HG03342 (cell line): ENCODE measurements around the gene FAM193B.
"Not testable (repeated sequence)": the region's sequence is repeated elsewhere in the genome, so short reads cannot be mapped to it uniquely, and the experiment has no call there.

ENCODE experiments used
- ATAC-seq: cut with Tn5 transposase; IDR thresholded peaks from one replicate; pipeline ENCODE4 v1.9.1; 2021; ENCODE audit warnings: mild to moderate bottlenecking, moderate library complexity; ENCODE audit not compliant: unreplicated experiment

Gene FAM193B

DNA sequence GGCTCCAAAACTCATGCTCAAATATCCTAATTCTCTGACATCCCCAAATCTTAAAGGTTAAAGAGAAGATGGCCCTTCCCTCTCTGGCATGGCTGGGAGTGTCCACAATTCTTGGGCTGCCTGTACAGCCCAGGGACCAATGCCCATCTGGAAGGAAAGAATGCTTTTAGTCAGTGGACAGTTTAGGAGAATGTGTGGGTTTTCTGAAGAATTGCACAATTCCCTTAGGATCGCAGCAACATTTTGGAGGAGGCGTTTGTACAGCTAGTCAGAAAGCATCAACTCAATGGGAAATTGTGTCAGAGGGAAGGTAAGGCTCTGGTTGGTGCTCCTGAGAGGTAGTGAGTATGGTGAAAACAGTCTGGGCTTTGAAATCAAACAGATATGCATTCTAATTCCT is 15.0 kb downstream of the FAM193B start:
- ATAC-seq: no peak

DNA sequence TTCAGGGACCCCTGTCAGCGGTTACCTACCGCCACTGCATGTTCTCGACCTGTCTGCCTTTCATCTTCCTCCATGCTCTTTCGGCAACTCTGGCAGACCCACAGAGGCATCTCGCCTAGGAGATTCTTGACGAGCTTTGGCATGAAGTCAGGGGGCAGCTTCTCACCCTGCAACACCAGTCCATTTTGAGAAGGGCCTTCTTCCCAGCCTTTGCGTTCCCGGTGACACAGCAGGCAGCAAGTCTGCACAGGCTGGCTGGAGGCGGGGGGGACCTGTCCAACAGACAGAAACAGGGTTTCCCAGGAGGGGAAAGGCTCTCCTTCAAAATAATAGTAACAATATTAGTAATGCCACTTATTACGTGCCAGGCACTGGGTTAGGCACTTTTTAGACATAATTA is 15.5 kb downstream of the FAM193B start:
- ATAC-seq: no peak

DNA sequence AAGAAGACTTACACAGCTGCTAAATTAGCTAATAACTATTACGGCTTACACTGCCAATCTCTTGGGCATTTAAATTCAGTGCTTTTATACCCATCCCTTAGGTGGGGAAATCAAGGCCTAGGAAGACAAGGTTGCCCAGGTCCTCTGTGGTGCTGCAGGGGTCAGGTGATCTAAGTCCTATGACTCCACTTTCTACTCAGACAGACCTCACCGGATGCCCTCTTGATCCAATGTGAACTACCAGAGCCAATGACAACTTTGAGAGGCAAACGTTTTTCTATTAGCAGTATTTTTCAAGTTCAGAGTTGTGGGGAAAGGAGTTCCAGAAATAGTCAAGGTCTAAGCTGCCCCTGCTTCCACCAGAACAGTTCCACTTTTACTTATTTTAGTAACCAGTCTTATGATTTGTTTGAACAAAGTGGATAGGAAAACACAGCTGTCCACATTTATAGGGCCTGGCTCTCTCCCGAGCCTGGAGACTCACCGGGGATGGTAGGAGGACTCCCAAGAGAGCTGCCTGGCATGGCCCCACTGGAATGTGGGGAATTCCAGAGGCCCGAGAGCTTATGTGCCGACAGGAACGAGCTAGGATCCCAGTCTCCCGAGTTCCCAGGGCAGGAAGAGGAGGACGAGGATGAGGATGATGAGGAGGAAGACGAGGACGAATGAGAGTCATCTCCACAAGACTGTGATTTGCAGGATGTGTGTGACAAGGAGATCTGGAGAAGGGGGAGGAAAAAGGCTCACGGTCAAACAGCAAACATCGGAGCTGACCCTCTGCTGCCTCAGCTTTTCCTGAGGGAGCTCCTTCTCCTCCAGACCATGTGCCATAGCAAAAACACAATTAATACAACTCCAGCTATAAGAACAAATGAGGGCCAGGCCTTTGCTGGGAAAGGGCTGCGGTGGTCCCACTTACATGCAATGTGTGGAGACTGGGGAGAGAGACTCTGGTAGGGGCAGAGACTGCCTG is 16.7 kb downstream of the FAM193B start:
- ATAC-seq: no peak

DNA sequence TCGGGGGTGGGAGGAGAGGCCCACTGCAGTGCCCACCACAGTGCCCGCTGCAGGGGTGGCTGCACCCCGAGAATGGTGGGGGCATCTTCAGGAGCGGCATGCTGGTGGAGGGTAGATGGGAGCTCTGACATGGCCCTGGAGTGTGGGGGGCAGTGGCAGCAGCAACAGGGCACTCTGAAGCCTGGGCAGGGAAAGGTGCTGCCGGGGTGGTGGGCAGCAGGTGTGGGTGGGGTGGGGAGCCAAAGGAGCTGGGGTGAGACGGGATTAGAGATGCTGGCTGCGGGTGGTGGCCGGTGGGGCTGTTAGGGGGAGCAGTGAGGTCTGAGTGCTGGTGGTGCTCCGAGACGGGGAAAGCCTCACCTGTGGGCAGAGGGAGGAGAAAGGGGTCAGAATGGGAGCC is 18.0 kb downstream of the FAM193B start:
- ATAC-seq: no peak

DNA sequence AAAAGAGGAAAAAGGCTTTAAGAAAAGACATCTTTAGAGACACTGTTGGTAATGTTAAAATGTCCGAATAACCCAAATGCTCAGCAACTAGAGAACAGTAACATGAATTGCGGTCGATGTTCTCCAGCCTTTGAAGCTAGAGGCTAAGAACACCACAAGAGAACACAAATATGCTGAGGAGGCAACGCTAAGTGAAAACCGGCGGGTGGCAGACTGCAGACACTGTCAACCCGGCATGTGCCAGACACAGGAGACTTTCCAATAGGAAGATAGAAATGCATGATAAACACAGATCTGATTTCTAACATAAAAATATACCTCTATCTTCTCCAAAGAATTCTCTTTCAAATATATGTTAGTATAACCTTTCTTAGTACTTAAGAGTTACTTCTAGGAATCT is 19.2 kb downstream of the FAM193B start:
- ATAC-seq: no peak

DNA sequence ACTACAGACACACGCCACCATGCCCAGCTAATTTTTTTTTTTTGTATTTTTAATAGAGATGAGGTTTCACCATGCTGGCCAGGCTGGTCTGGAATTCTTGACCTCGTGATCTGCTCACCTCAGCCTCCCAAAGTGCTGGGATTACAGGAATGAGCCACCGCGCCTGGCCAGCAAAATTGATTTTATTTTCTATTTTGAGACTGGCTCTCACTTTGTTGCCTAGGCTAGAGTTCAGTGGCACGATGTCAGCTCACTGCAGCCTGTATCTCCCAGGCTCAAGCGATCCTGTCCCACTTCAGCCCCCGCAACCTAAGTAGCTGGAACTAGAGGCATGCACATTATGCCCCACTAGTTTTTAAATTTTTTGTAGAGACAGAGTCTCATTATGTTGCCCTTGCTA is 19.9 kb downstream of the FAM193B start:
- not testable (repeated sequence) for ATAC-seq

DNA sequence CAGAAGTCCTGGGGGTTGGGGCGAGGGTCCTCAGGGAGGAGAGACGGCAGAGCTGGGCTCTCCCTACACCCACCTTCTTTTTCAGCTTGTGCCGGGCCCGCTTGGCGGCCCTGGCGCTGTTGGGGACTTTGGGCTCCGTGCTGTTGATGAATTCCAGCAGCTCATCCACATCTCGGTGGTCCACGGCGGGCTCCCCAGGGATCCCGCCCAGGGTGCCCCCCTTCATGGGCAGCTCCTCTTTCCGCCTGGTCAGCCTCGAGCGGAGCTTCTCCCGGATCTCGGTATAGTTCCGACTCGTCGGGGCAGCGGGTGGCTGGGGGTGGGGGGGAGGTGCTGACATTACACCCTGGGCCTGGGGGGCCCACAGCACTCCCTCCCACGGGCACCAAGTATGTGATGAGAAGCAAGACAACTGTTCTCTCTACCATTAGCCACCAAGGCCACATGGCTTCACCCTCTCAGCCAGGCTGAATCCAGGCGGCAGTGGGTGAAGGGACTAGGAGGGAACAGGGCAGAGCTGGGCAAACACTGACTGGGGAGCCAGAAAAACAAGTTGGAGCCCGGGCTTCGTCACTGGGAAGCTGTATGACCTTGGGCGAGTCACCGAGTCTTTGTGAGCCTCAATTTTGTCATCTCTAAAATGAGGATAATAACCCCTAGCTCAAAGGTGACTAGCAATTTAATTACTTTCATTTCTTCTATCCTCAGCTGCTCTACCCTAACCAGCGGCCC is 23.0 kb downstream of the FAM193B start:
- no peak for ATAC-seq

DNA sequence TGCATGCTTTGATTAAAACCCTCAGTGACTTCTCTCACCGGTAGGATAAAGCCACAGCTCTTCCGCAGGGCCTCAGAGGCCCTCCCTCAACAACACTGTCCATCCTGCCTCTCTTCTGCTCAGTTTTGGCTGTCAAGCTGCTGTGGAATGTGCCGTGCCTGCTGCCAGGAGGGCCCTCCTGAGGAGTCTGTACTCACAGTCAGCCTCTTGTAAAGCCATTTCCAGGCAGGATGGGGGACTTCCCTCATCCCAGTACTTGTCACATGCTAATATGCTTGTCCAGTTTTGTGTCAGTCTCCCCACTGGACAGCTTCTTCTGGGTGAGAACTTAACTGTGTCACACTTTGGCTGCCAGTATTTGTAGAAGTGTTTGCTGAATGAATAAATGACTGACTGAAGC is 23.7 kb downstream of the FAM193B start:
- ATAC-seq: no peak

DNA sequence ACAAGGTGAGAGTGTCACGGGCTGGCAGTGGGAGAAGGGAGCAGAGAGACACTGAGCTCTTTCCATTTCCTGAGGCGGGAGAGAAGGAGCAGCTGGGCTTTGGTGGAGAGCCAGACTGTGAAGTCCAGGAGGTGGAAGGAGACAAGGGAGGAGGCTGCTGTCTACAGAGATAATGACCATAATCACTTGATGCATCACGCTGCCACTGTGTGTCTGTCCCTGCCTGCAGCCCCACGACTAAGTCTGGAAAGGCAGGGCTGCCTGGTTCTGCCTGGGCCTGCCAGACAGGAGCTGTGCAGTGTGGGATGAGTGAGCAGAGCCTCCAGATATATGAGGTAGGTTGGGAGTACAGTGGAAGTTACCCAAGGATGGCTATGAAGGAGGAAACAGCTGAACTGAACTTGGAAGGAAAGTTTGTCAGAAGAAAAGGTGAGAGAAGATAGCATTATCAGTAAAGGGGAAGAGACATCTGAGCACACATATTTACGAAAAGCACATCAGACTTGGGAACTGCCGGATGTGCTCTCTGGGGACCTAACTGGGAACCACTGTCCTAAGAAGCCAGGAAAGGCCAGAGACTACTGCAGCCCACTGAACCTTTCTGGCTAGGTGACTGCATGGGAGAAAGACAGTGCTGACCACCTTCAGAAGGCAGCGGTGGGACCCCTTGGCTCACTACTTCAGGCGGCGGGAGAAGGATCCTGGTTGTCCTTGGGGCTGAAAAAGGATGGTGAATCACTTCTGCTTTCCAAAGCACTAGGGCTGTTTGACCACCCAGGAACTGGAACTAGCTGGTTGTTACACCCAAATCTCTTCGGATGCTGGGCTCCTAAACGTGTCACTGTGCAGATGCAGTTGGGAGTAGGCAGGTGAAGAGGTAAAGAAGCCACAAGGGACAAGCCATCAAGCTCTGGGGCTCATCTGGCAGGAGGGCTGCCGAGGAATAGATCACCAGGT is 24.8 kb downstream of the FAM193B start:
- ATAC-seq: no peak

DNA sequence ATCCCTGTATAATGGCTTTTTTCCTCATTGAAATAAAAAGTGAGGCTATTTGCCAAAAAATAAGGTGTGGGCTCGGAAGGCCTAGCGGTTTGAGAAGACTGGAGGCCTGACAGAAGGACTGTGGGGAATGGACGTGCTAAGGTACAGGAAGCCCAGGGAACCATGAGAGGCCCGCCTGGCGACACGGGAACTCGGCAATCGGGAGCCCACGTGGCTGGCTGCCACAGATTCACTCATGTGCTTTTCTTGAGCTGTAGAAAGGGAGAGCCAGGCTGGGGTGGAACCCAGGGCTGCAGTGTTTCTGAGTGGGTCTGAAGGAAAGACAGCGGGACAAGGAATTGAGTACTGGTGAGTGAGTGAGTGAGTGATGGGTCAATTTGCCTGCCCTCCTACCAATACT is 25.7 kb downstream of the FAM193B start:
- ATAC-seq: no peak

DNA sequence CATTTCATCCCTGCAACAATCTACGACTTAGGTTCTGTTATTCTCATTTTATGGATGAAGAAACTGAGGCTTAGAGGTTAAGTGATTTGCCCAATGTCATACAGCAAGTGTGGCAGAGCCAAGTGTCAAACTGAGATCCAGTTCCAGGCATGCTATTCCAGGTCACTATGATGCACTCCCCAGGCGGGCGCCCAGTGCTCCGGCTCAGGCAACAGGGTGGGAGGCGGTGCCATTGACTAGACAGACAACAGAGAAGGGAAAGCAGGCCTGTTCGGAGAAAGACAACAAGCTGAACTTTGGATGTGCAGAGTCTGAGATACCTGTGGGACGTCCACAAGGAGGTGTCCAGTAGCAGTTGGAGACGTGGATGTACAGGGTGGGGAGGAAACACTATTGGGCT is 26.8 kb downstream of the FAM193B start:
- ATAC-seq: no peak

DNA sequence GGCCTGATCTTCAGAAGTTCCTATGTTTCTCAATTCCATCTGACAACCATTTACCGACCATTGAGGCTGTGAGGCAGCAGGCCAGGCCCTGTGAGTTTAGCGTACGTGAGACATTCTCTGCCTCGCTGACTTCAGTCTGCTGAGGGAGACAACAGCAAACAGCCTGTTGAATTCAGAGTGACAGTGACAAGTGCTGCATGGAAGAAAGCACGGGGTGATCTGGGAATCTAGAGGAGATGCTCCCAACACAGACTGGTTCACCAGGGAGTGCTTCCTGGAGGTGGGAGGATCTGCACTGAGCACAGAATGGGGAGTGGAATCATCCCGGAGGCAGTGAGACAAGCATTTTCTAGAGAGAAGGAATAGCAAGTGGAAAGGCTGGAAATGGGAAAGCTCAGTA is 27.6 kb downstream of the FAM193B start:
- ATAC-seq: no peak

DNA sequence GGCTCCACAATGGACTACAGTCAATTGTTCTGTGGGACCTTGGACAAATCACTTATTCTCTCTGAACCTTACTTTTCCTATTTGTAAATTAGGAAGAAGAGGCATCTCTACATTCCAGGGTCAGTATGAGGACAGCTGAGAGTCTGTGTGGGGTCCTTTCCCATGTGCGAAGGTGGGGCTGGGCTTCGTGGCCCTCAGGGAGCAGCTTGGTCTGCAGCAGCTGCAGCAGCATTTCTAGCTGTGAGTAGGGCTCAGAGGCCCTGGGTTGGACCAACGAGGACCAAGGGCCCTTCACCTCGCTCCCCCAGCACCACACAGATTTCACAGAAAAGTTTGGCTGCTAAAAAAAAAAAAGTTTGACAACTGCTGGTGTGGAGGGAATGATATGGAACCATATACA is 28.2 kb downstream of the FAM193B start:
- no peak for ATAC-seq

DNA sequence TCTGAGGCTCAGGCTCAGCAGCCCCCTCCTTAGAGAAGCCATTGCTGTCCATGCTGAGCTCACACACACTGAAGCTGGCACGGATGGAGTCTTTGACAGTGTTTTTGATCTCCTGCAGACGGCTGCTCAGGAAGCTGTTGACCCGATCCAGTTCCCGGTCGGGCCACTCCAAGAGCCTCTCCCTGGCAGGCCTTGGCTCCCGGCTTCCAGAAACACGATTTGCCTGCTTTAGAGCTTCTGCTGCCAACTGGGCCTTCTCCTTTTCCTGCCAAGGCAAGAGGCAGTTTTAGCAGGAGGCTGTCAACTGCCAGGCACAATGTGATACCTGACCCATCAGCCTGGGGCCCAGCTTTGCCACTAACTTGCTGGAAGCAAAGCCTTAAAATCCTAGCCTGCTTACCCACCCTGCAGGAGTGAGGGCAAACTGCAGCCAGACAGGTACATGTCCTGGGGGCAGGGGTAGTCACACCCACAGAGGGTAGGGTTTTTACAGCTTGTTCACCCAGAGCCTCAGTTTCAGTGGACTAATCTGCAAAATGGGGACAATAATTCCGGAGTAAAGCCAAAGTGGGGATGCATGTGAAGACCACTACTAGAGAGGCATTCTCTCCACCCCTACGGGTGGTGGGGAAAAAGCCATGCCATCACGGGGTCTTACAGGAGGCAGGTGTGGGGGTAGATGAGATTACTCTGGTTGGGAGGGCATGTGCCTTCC is 29.3 kb downstream of the FAM193B start:
- ATAC-seq: no peak

DNA sequence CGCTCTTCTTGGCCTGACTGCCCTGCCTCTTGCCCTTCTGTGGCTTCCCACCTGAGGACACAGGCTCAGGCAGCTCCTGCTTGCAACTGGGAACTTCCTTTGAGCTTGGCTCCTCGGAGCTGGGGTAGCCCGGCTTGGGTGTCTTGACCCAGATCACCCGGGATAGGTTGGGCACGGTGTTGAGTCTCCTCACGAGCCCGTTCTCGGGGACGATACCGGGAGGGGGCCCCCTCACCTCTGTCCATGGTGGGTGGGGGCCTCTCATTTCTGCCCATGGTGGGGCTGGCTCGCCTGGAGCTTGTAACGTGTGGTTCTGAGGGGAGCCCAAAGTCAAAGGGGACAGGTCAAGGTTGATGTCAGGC is 29.8 kb downstream of the FAM193B start:
- ATAC-seq: no peak

DNA sequence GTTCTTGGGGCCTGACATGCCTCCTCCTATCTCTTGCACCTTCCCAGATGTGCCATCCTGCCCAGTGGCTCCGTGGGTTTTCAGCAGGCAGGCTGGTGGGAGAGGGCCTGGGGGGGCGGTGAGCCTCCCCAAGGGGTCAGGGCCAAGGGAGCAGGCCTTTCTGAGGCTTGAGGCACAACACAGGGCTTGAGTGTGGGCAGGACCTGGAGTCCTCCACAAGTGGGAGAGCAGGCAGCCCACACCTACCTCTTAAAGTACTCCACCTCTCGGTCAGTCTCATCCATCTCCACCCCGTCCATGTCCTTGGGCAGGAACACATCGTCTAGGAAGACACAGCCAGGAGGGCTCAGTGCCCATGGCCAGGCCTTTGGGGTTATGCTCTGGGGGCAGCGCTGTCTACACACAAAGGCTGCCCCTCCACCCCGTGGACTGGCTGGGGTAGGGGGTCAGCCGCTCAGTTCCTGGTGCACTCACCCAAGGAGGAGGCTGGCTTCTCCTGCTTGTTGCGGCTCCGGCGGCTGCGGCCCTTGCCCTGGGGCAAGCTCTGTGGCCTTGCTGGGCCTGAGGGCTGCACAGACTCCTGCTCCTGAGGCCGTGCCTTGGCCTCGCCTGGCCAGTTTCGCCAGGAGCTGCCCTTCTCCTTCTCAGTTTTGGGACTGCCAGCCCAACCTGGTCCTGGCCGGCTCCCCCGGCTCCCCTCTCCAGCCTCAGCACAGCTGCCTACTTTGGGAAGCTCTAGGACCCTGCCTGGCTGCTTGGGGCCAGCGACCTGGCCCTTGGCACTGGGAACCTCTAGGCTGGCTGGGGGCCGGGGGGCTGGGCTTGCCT is 30.4 kb downstream of the FAM193B start:
- no peak for ATAC-seq

DNA sequence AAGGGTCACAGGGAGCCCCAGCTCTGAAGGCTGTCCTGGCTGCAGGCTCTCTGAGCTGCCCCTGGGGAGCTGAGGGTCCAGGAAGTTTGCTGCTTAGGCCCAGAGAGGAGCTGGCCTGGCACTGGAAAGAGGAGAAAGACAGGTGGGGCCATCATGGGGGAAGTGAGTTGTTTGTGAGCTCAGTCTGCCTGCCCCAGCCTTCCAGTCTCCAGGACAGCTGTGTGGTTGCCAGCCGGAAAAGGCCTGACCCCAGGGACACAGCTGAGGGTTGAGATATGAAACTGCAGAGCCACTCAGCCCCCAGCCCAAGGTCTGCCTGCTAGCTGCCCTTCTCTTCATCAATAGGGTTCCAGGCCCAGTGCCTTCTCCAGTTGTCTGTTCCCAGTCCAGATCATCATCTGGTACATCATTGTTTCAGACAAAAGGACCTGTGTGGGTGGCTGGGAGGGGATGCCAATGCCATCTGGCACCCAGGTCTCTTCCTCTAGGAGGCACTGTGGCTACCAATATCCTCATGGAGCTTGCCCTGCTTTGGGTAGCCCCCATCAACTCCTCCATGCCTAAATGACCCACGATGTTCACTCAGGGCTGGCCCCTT is 33.3 kb downstream of the FAM193B start:
- no peak for ATAC-seq

DNA sequence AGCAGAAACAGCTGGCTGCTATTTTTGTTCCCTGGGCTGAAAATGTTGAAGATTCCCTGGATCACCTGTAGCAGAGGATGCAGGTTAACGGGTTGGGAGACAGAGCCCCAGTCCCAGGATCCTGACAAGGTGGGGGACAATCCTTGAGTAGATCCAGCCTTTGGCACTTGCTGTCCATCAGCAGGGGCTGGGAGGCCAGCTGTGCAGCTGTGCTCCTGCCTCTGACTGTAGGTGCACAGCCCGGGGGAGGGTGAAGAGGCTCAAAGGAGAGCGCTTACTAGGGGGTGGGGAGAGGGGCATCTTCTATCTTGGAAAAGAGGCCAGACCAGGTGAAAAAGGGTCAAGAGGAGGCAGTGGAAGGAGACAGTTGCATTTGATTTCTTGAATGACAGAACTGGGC is 34.1 kb downstream of the FAM193B start:
- no peak for ATAC-seq
